ENCODE measurements around the gene PLEKHG2. TPM values are rescaled to one million over a fixed set of nuclear protein-coding genes. Genes with fewer than 3 reads are reported as not detected.

Gene PLEKHG2
- total and polyA plus RNA-seq, 9 of the 15 experiments (the other 6 are each of a cell fraction or from before 2014, with no cell fraction given) = 0.98 to 45.7 (median 9.8) TPM

- no peak for TF ChIP-seq ZNF318 (IDR thresholded peaks at IDR 0.05; ENCODE audit: borderline replicate concordance in 1 of 2, low read depth in 1 of 2)
- TF ChIP-seq THAP12 (CRISPR knock-in tag; IDR thresholded peaks at IDR 0.05) = 0 out of 2 replicates have a peak, but pooled peaks have one; percentile 49
- no peak for TF ChIP-seq SRSF3 (IDR thresholded peaks at IDR 0.05; ENCODE audit: insufficient read depth, low read length)
- peak; percentile 57 for TF ChIP-seq RBBP5 (IDR thresholded peaks at IDR 0.05; ENCODE audit: borderline replicate concordance, insufficient read depth, low read length, poor library complexity, severe bottlenecking)
- no peak for TF ChIP-seq HES1 (IDR thresholded peaks at IDR 0.05; ENCODE audit: low read depth)
- TF ChIP-seq RFX1 (IDR thresholded peaks at IDR 0.05) = no peak
- TF ChIP-seq ZNF740 (CRISPR knock-in tag; IDR thresholded peaks at IDR 0.05) = no peak; the same call in 1 of the 2 replicates
- no peak for TF ChIP-seq ZNF740 (tag; IDR thresholded peaks at IDR 0.05)
- TF ChIP-seq DPF2 (IDR thresholded peaks at IDR 0.05) = peak; percentile 16; the same call in 1 of the 2 replicates
- no peak for TF ChIP-seq NCOA6 (IDR thresholded peaks at IDR 0.05)
- no peak for TF ChIP-seq GATAD2B (IDR thresholded peaks at IDR 0.05; ENCODE audit: borderline replicate concordance)
- 0 out of 2 replicates have a peak, but pooled peaks have one; percentile 16 for TF ChIP-seq TOE1 (IDR thresholded peaks at IDR 0.05; ENCODE audit: borderline replicate concordance)
- no peak for TF ChIP-seq TOE1 (CRISPR knock-in tag; IDR thresholded peaks at IDR 0.05; ENCODE audit: borderline replicate concordance, low read depth)
- no peak for TF ChIP-seq TFAM (CRISPR knock-in tag; conservative IDR thresholded peaks at IDR 0.05)
- TF ChIP-seq ZNF134 (CRISPR knock-in tag; conservative IDR thresholded peaks at IDR 0.05) = no peak
Measured at GRCh38 chr19:39406656-39407409, 5.6 kb upstream of the PLEKHG2 start, which contains the start of gene ZFP36 (continued).
